Stomach (tissue), 9 donors: ENCODE measurements around the gene ATAD3B. TPM values are rescaled to one million over a fixed set of nuclear protein-coding genes. Genes with fewer than 3 reads are reported as not detected.
"Not testable (repeated sequence)": the region's sequence is repeated elsewhere in the genome, so short reads cannot be mapped to it uniquely, and the experiment has no call there.

Experiments used
- DNase-seq, 2 donors: peaks; one replicate each; pipeline versions ENCODE4 v3.0.0 to v3.0.0-alpha.2; 2013 to 2019
- H3K27ac ChIP-seq, 5 donors: fragments of 200-600 bp in 4 of 5; sonication (generic) in 4 of 5; one replicate each; pipeline ENCODE4 v1.5.1; 2013 to 2019; ENCODE audit warnings: mild to moderate bottlenecking in 1 of 5, moderate library complexity in 1 of 5
- H3K27me3 ChIP-seq, 3 donors: fragments of 200-600 bp; sonication (generic); one replicate each; pipeline ENCODE4 v1.5.1; 2017 to 2019; ENCODE audit warnings: mixed run types in 1 of 3
- H3K36me3 ChIP-seq, 4 donors: fragments of 200-600 bp; sonication (generic); 1 replicate in 3 of 4; 2 replicates in 1 of 4; pipeline ENCODE4 v1.5.1; 2016 to 2019
- H3K4me1 ChIP-seq, 4 donors: fragments of 200-600 bp; sonication (generic); one replicate each; pipeline ENCODE4 v1.5.1; 2016 to 2019
- H3K4me3 ChIP-seq, 4 donors: fragments of 200-600 bp; sonication (generic) in 3 of 4; one replicate each; pipeline ENCODE4 v1.5.1; 2016 to 2019; ENCODE audit warnings: mild to moderate bottlenecking in 1 of 4
- H3K9me3 ChIP-seq, 4 donors: fragments of 200-600 bp; sonication (generic); one replicate each; pipeline ENCODE4 v1.5.1; 2016 to 2019
- CTCF ChIP-seq, 7 experiments: fragments of 450-650 bp in 4 of 7; fragments of 200-600 bp in 3 of 7; sonication (generic) in 3 of 7; IDR thresholded peaks; one replicate each; pipeline ENCODE4 v1.5.1; 2016 to 2019; ENCODE audit warnings: antibody characterized with exemption in 7 of 7, control low read depth in 2 of 7, mild to moderate bottlenecking in 1 of 7
- EP300 ChIP-seq: sonication (generic); formaldehyde crosslinking; IDR thresholded peaks from one replicate; pipeline ENCODE4 v1.6.1; 2017; ENCODE audit warnings: antibody characterized with exemption
- POLR2A ChIP-seq, 4 donors: fragments of 450-650 bp; IDR thresholded peaks; one replicate each; pipeline ENCODE4 v1.6.1; 2016; ENCODE audit warnings: antibody characterized with exemption in 4 of 4, control low read depth in 2 of 4, mild to moderate bottlenecking in 1 of 4, moderate library complexity in 1 of 4
- POLR2AphosphoS5 ChIP-seq, 3 donors: sonication (generic); formaldehyde crosslinking; IDR thresholded peaks; one replicate each; pipeline ENCODE4 v1.6.1; 2016; ENCODE audit warnings: antibody characterized with exemption in 3 of 3
- WGBS, 5 donors: extraction: QIAGEN DNeasy Blood & Tissue Kit in 3 of 5; methylation state at CpG; one replicate each; pipeline versions ENCODE4 v1.1.5 to v1.1.7; 2013 to 2018; 5-methylcytosine and 5-hydroxymethylcytosine counted together
- intact Hi-C: fragments of 100-400 bp; cut with DNase I; formaldehyde crosslinking; loops from one replicate; pipeline ENCODE4 v1.15.1; 2023; ENCODE audit warnings: low total_unique reads
- polyA plus RNA-seq, 3 donors: library from polyadenylated mRNA; stranded (reverse); fragments of 200-250 nt; gene quantifications; one replicate each; pipeline ENCODE4 v1.2.3, GENCODE V29; 2013
- total RNA-seq, 5 donors: library from RNA; depleted of rRNA; stranded (reverse); fragments of >200 nt; gene quantifications; one replicate each; pipeline versions ENCODE4 v1.1.0 to v1.2.3, GENCODE V29; 2014 to 2016
- donor health status: healthy with polysubstance abuse.
- donor health status: Bipolar disorder and iron deficiency.
- donor health status: healthy.

Gene ATAD3B
- total and polyA plus RNA-seq, 8 donors: 8.2 to 91.5 (median 21.1) TPM

- H3K4me3 ChIP-seq: no peak overlapping the region
- TF ChIP-seq POLR2AphosphoS5 (IDR thresholded peaks at IDR 0.05) (no peak), CTCF (IDR thresholded peaks at IDR 0.05) (no peak), EP300 (no peak), POLR2A (IDR thresholded peaks at IDR 0.05) (no peak)
- DNase-seq: no peak
- intact Hi-C loops: no loop called here
- H3K36me3 ChIP-seq: no peaks in the 10 kb centered on the region
- H3K27me3 ChIP-seq: no peaks in the 10 kb centered on the region
- H3K4me1 ChIP-seq: no peaks in the 10 kb centered on the region
- 84 to 92% (median 89%) methylated on average over 11 to 16 of the region's 16 CpGs for WGBS, 5 donors
- H3K9me3 ChIP-seq: no peaks in the 10 kb centered on the region
- H3K27ac ChIP-seq: no peak overlapping the region
Measured at GRCh38 chr1:1452882-1453281, 18.7 kb upstream of the ATAD3B start.

GRCh38 chr1:1454286-1455056, 17.1 kb upstream of the ATAD3B start:
- H3K36me3 ChIP-seq, H3K27me3 ChIP-seq, H3K9me3 ChIP-seq, DNase-seq, H3K4me3 ChIP-seq, intact Hi-C loops, H3K4me1 ChIP-seq, H3K27ac ChIP-seq: not testable (repeated sequence)
- 68 to 88% (median 81%) methylated on average over 11 to 36 of the region's 41 CpGs for WGBS, 5 donors

DNA sequence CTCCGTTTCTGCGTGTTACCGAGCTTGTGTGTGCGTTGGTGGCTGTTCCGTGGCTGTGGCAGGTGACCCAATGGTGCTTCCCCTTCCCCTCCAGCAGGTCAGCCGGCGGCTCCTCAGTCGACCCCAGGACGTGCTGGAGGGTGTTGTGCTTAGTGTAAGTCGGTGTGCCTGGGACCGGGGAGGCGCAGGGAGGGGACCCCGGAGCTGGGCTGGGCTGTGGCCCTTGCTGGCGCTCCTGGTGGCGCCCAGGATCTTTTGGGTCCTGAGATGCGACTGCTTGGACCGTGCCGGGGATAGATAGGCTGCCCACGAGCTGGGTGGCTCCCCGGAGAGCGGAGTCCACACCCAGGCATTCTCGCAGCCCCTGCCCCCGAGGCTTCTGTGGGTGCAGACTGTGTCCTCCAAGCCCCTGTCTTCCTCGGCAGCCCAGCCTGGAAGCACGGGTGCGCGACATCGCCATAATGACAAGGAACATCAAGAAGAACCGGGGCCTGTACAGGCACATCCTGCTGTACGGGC, 16.1 kb upstream of the ATAD3B start:
- intact Hi-C loops: no loop called here
- Histone ChIP-seq H3K27ac (no peak overlapping the region), H3K4me1 (no peaks in the 10 kb centered on the region), H3K27me3 (peaks cover 0 to 2% (median 0%) of the 10 kb centered on the region in 3 donors), H3K4me3 (no peak overlapping the region), H3K9me3 (no peaks in the 10 kb centered on the region), H3K36me3 (no peaks in the 10 kb centered on the region)
- 81 to 88% (median 83%) methylated on average over 20 to 30 of the region's 30 CpGs for WGBS, 5 donors
- no peak for DNase-seq
- TF ChIP-seq POLR2AphosphoS5 (IDR thresholded peaks at IDR 0.05): no peak
- TF ChIP-seq EP300: no peak
- no peak for TF ChIP-seq POLR2A (IDR thresholded peaks at IDR 0.05)
- no peak for TF ChIP-seq CTCF (IDR thresholded peaks at IDR 0.05)

GRCh38 chr1:1455934-1456333, 15.6 kb upstream of the ATAD3B start:
- WGBS, 5 donors: 78 to 93% methylated on average over 1 of the region's 15 CpGs; no CpG with 5 or more reads in 3 of the 5 donors

GRCh38 chr1:1456683-1457255, 14.8 kb upstream of the ATAD3B start:
- intact Hi-C loops, H3K36me3 ChIP-seq, H3K9me3 ChIP-seq, H3K4me3 ChIP-seq, H3K27ac ChIP-seq, H3K4me1 ChIP-seq, DNase-seq: not testable (repeated sequence)
- 82 to 90% (median 85%) methylated on average over 12 to 18 of the region's 22 CpGs for WGBS, 5 donors
- peaks cover 0 to 16% (median 0%) of the 10 kb centered on the region in 3 donors for H3K27me3 ChIP-seq

More at GRCh38 chr1:1455934-1456333, 15.6 kb upstream of the ATAD3B start:
- H3K9me3 ChIP-seq, H3K27me3 ChIP-seq, intact Hi-C loops, H3K36me3 ChIP-seq, DNase-seq, H3K4me1 ChIP-seq, H3K4me3 ChIP-seq, H3K27ac ChIP-seq: not testable (repeated sequence)

GRCh38 chr1:1459156-1459555, 12.4 kb upstream of the ATAD3B start:
- H3K27ac ChIP-seq, DNase-seq, intact Hi-C loops, H3K4me3 ChIP-seq, H3K9me3 ChIP-seq, H3K36me3 ChIP-seq, H3K4me1 ChIP-seq: not testable (repeated sequence)
- peaks cover 0 to 21% (median 0%) of the 10 kb centered on the region in 3 donors for H3K27me3 ChIP-seq
- WGBS, 5 donors: 80 to 95% (median 91%) methylated on average over 1 to 14 of the region's 19 CpGs; no CpG with 5 or more reads in 1 of the 5 donors

- H3K4me3 ChIP-seq, H3K9me3 ChIP-seq, H3K4me1 ChIP-seq, H3K36me3 ChIP-seq, H3K27ac ChIP-seq, intact Hi-C loops, DNase-seq: not testable (repeated sequence)
- WGBS, 5 donors: 85 to 91% (median 89%) methylated on average over 10 to 14 of the region's 14 CpGs
- H3K27me3 ChIP-seq: peaks cover 0 to 21% (median 0%) of the 10 kb centered on the region in 3 donors
Measured at GRCh38 chr1:1459711-1460110, 11.9 kb upstream of the ATAD3B start.
